ENCODE results near the gene TMEM14C.

The TMEM14C gene

GRCh38 chr6:10733151-10733715, 10.4 kb downstream of the TMEM14C start:
- Histone ChIP-seq H3K9me2 (ENCODE audit: low read depth, low read length) (no peaks in the 10 kb centered on the region), H3K9ac (ENCODE audit: low read length) (no peak overlapping the region), H2AFZ (ENCODE audit: low read length) (no peak overlapping the region), H3K9me3 (ENCODE audit: low read length) (no peaks in the 10 kb centered on the region), H3K4me3 (ENCODE audit: low read depth, low read length, poor library complexity, severe bottlenecking) (no peak overlapping the region), H3K27me3 (ENCODE audit: insufficient read depth, low read length) (no peaks in the 10 kb centered on the region), H4K20me1 (ENCODE audit: insufficient read depth, low read length) (no peaks in the 10 kb centered on the region), H3K4me2 (ENCODE audit: low read length) (no peak overlapping the region), H3K27ac (ENCODE audit: low read depth, low read length, poor library complexity, severe bottlenecking) (no peak overlapping the region), H3K79me2 (ENCODE audit: insufficient read depth, low read length) (no peaks in the 10 kb centered on the region), H3K4me1 (ENCODE audit: insufficient read depth, low read length, severe bottlenecking) (no peaks in the 10 kb centered on the region), H3K36me3 (ENCODE audit: insufficient read depth, low read length) (peaks cover 36% of the 10 kb centered on the region), H3F3A (ENCODE audit: insufficient read depth, low read length) (no peaks in the 10 kb centered on the region)
- no peak for TF ChIP-seq EZH2 (IDR thresholded peaks at IDR 0.05; ENCODE audit: borderline replicate concordance, low read length)
- TF ChIP-seq, protein P1, sequence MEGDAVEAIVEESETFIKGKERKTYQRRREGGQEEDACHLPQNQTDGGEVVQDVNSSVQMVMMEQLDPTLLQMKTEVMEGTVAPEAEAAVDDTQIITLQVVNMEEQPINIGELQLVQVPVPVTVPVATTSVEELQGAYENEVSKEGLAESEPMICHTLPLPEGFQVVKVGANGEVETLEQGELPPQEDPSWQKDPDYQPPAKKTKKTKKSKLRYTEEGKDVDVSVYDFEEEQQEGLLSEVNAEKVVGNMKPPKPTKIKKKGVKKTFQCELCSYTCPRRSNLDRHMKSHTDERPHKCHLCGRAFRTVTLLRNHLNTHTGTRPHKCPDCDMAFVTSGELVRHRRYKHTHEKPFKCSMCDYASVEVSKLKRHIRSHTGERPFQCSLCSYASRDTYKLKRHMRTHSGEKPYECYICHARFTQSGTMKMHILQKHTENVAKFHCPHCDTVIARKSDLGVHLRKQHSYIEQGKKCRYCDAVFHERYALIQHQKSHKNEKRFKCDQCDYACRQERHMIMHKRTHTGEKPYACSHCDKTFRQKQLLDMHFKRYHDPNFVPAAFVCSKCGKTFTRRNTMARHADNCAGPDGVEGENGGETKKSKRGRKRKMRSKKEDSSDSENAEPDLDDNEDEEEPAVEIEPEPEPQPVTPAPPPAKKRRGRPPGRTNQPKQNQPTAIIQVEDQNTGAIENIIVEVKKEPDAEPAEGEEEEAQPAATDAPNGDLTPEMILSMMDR (IDR thresholded peaks at IDR 0.05; ENCODE audit: low read length), result no peak

DNA sequence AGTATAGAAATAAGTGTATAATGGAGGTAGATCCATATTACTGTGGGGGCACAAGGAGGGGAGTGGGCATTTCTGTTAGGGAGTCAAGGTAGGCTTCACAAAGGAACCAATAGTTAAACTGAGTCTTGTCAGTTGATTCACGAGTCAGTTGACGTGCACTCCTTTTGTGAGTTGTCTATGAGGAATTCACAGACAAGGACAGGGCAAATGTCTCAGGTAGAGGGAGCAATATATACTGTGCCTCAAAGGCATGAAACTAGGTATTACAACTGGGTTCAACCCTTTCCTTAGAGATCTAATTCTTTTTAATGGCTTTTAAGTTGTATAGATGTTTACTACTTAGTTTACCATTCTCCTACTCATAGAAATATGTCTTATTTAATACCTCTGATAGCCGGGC, 11.0 kb downstream of the TMEM14C start:
- no peaks in the 10 kb centered on the region for H3K4me1 ChIP-seq (ENCODE audit: insufficient read depth, low read length, severe bottlenecking)
- H3K79me2 ChIP-seq (ENCODE audit: insufficient read depth, low read length), result no peaks in the 10 kb centered on the region
- no peak for TF ChIP-seq EZH2 (IDR thresholded peaks at IDR 0.05; ENCODE audit: borderline replicate concordance, low read length)
- TF ChIP-seq, protein P1 (IDR thresholded peaks at IDR 0.05; ENCODE audit: low read length), result no peak
- H4K20me1 ChIP-seq (ENCODE audit: insufficient read depth, low read length), result no peaks in the 10 kb centered on the region
- H3K36me3 ChIP-seq (ENCODE audit: insufficient read depth, low read length), result peaks cover 30% of the 10 kb centered on the region
- H3F3A ChIP-seq (ENCODE audit: insufficient read depth, low read length), result no peaks in the 10 kb centered on the region
- no peak overlapping the region for H2AFZ ChIP-seq (ENCODE audit: low read length)
- no peaks in the 10 kb centered on the region for H3K27me3 ChIP-seq (ENCODE audit: insufficient read depth, low read length)
- H3K4me2 ChIP-seq (ENCODE audit: low read length), result no peak overlapping the region
- H3K27ac ChIP-seq (ENCODE audit: low read depth, low read length, poor library complexity, severe bottlenecking), result no peak overlapping the region
- H3K9me3 ChIP-seq (ENCODE audit: low read length), result no peaks in the 10 kb centered on the region
- H3K9me2 ChIP-seq (ENCODE audit: low read depth, low read length), result no peaks in the 10 kb centered on the region
- H3K9ac ChIP-seq (ENCODE audit: low read length), result no peak overlapping the region
- no peak overlapping the region for H3K4me3 ChIP-seq (ENCODE audit: low read depth, low read length, poor library complexity, severe bottlenecking)

DNA sequence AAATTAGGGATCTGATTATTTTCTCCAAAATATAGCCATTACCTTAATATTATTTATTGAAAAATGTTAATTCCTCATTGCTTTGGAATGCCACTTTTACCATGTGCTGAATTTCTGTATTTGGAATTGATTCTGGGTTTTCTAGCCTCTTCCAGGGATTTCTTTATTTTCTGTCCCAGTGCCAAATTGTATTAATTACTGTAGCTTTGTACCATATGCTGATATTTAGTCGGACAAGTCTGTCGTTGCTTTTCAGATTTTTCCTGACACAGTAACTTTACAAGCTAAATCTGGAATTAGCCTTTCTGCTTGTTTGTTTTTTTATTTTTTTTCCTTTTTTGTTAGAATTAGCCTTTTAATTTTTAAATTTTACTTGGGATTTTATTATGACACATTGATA, 13.9 kb downstream of the TMEM14C start:
- Histone ChIP-seq H3K4me1 (ENCODE audit: insufficient read depth, low read length, severe bottlenecking) (no peaks in the 10 kb centered on the region), H3K27me3 (ENCODE audit: insufficient read depth, low read length) (no peaks in the 10 kb centered on the region), H3F3A (ENCODE audit: insufficient read depth, low read length) (no peaks in the 10 kb centered on the region), H3K36me3 (ENCODE audit: insufficient read depth, low read length) (peaks cover 10% of the 10 kb centered on the region), H3K79me2 (ENCODE audit: insufficient read depth, low read length) (no peaks in the 10 kb centered on the region), H3K4me2 (ENCODE audit: low read length) (no peak overlapping the region), H3K9me2 (ENCODE audit: low read depth, low read length) (no peaks in the 10 kb centered on the region), H3K9me3 (ENCODE audit: low read length) (no peaks in the 10 kb centered on the region), H2AFZ (ENCODE audit: low read length) (no peak overlapping the region), H3K4me3 (ENCODE audit: low read depth, low read length, poor library complexity, severe bottlenecking) (no peak overlapping the region), H4K20me1 (ENCODE audit: insufficient read depth, low read length) (no peaks in the 10 kb centered on the region), H3K9ac (ENCODE audit: low read length) (no peak overlapping the region), H3K27ac (ENCODE audit: low read depth, low read length, poor library complexity, severe bottlenecking) (no peak overlapping the region)
- TF ChIP-seq EZH2 (IDR thresholded peaks at IDR 0.05; ENCODE audit: borderline replicate concordance, low read length), result no peak
- TF ChIP-seq, protein P1 (IDR thresholded peaks at IDR 0.05; ENCODE audit: low read length), result no peak
